Caco-2 (cell line): ENCODE results near the gene ZNF597. TPM values are rescaled to one million over a fixed set of nuclear protein-coding genes. Genes with fewer than 3 reads are reported as not detected.

Source experiments
- BruUV-seq: library from RNA; stranded (reverse); fragments of 400-500 nt; replicated peaks from 2 replicates; lab custom pipeline; 2021; lab: Mats Ljungman, UMichigan
- CTCF ChIA-PET: fragments of 300-600 bp; sonication (Branson Sonifier 250); formaldehyde crosslinking; loops from one replicate; lab custom pipeline; 2022; ENCODE audit warnings: antibody characterized with exemption; lab: Charles Lee
- POLR2A ChIA-PET: fragments of 300-600 bp; sonication (Branson Sonifier 250); formaldehyde crosslinking; loops from one replicate; lab custom pipeline; 2022; ENCODE audit warnings: antibody characterized with exemption; lab: Charles Lee
- DNase-seq, 2 experiments: peaks; one replicate each; pipeline versions ENCODE4 v3.0.0 to v3.0.0-alpha.2; 2020 to 2022
- H3K27me3 ChIP-seq: replicated peaks from 2 replicates; pipeline ENCODE4 v1.6.0; 2011; ENCODE audit warnings: low read length; ENCODE audit not compliant: control insufficient read depth, insufficient read depth
- H3K36me3 ChIP-seq: 2 replicates; pipeline ENCODE4 v1.5.1; 2011; ENCODE audit warnings: low read length; ENCODE audit not compliant: control insufficient read depth, insufficient read depth
- H3K4me1 ChIP-seq: fragments of 250-450 bp; sonication (Bioruptor Pico); 2 replicates; pipeline ENCODE4 v1.5.1; 2020; ENCODE audit warnings: mild to moderate bottlenecking
- H3K4me3 ChIP-seq: 2 replicates; pipeline ENCODE4 v1.5.1; 2011; ENCODE audit warnings: low read depth, mild to moderate bottlenecking, control low read depth, low read length
- H3K9me3 ChIP-seq: fragments of 250-450 bp; sonication (Bioruptor Pico); 2 replicates; pipeline ENCODE4 v1.5.1; 2020; ENCODE audit warnings: mild to moderate bottlenecking, moderate library complexity
- H3K27ac Mint-ChIP-seq: one replicate; pipeline ENCODE4 v1.8.0; 2022; ENCODE audit warnings: mixed read lengths; ENCODE audit not compliant: unreplicated experiment
- H3K27me3 Mint-ChIP-seq: one replicate; pipeline ENCODE4 v1.8.0; 2022; ENCODE audit warnings: mixed read lengths; ENCODE audit not compliant: insufficient read depth, unreplicated experiment
- H3K36me3 Mint-ChIP-seq: one replicate; pipeline ENCODE4 v1.8.0; 2022; ENCODE audit warnings: mild to moderate bottlenecking, mixed read lengths; ENCODE audit not compliant: insufficient read depth, unreplicated experiment
- H3K4me1 Mint-ChIP-seq: one replicate; pipeline ENCODE4 v1.8.0; 2022; ENCODE audit warnings: low read depth, mixed read lengths; ENCODE audit not compliant: unreplicated experiment
- H3K4me3 Mint-ChIP-seq: one replicate; pipeline ENCODE4 v1.8.0; 2022; ENCODE audit warnings: mild to moderate bottlenecking, moderate library complexity, mixed read lengths; ENCODE audit not compliant: unreplicated experiment
- H3K9me3 Mint-ChIP-seq: one replicate; pipeline ENCODE4 v1.8.0; 2022; ENCODE audit warnings: mixed read lengths; ENCODE audit not compliant: unreplicated experiment
- CTCF ChIP-seq, 2 experiments: fragments of 200-600 bp in 1 of 2; IDR thresholded peaks; 1 replicate in 1 of 2; 2 replicates in 1 of 2; pipeline versions ENCODE4 v1.5.1 to v1.8.0; 2011 to 2022; ENCODE audit warnings: antibody characterized with exemption in 1 of 2, control low read depth in 1 of 2, inconsistent platforms in 1 of 2, low read depth in 1 of 2, low read length in 1 of 2, mild to moderate bottlenecking in 1 of 2, moderate library complexity in 1 of 2; ENCODE audit not compliant: insufficient read depth in 1 of 2, severe bottlenecking in 1 of 2, unreplicated experiment in 1 of 2
- intact Hi-C: fragments of 100-400 bp; cut with micrococcal nuclease; formaldehyde crosslinking; loops from one replicate; pipeline ENCODE4 v1.10.0; 2022; ENCODE audit not compliant: unreplicated experiment
- total RNA-seq: library from RNA; stranded (reverse); gene quantifications from 2 replicates; pipeline ENCODE4 v1.2.3, GENCODE V29; 2022

Gene ZNF597
- total RNA-seq, 1 experiment from 2014 or later: 3.8 TPM

GRCh38 chr16:3471518-3472176, 28.3 kb upstream of the ZNF597 start:
- no TSS peak for BruUV-seq
- POLR2A ChIA-PET: interaction anchor here (0.6 kb wide), 1 partner anchor 68 kb away, joined by 11 read pairs; no protein-coding TSS in a partner anchor
- H3K27me3 Mint-ChIP-seq: no peaks in the 10 kb centered on the region

GRCh38 chr16:3470723-3471122, 27.4 kb upstream of the ZNF597 start:
- H3K27me3 Mint-ChIP-seq: no peaks in the 10 kb centered on the region
- BruUV-seq: no TSS peak
- Histone ChIP-seq H3K36me3 (peaks cover 1% of the 10 kb centered on the region; the same call in 1 of the 2 replicates), H3K27me3 (no peaks in the 10 kb centered on the region), H3K4me1 (no peaks in the 10 kb centered on the region), H3K4me3 (no peak overlapping the region), H3K9me3 (no peaks in the 10 kb centered on the region)
- ChIA-PET CTCF (interaction anchor here (0.6 kb wide), 2 partner anchors 22 to 104 kb away, joined by 3 to 5 read pairs; no protein-coding TSS in a partner anchor), POLR2A (no interaction called here)
- DNase-seq: no peak
- no peaks in the 10 kb centered on the region for H3K9me3 Mint-ChIP-seq
- intact Hi-C loops: no loop called here
- no peak overlapping the region for H3K4me3 Mint-ChIP-seq
- H3K27ac Mint-ChIP-seq: no peak overlapping the region
- H3K4me1 Mint-ChIP-seq: peaks cover 14% of the 10 kb centered on the region
- no peak for TF ChIP-seq CTCF (IDR thresholded peaks at IDR 0.05; ENCODE audit: insufficient read depth in 1 of 2, low read depth in 1 of 2, low read length in 1 of 2, severe bottlenecking in 1 of 2, unreplicated experiment in 1 of 2)
- H3K36me3 Mint-ChIP-seq: peaks cover 50% of the 10 kb centered on the region

More at GRCh38 chr16:3471518-3472176, 28.3 kb upstream of the ZNF597 start:
- CTCF ChIA-PET: interaction anchor here (0.6 kb wide), 2 partner anchors 21 to 103 kb away, joined by 3 to 5 read pairs; no protein-coding TSS in a partner anchor
- Mint-ChIP-seq H3K9me3 (no peaks in the 10 kb centered on the region), H3K36me3 (peaks cover 52% of the 10 kb centered on the region), H3K27ac (no peak overlapping the region), H3K4me3 (no peak overlapping the region), H3K4me1 (peaks cover 11% of the 10 kb centered on the region)
- no peak for TF ChIP-seq CTCF (IDR thresholded peaks at IDR 0.05; ENCODE audit: insufficient read depth in 1 of 2, low read depth in 1 of 2, low read length in 1 of 2, severe bottlenecking in 1 of 2, unreplicated experiment in 1 of 2)
- intact Hi-C loops: no loop called here
- H3K9me3 ChIP-seq: no peaks in the 10 kb centered on the region
- no peaks in the 10 kb centered on the region for H3K4me1 ChIP-seq
- no peaks in the 10 kb centered on the region for H3K27me3 ChIP-seq
- no peak for DNase-seq
- H3K4me3 ChIP-seq: no peak overlapping the region
- peaks cover 1% of the 10 kb centered on the region; the same call in 1 of the 2 replicates for H3K36me3 ChIP-seq

DNA sequence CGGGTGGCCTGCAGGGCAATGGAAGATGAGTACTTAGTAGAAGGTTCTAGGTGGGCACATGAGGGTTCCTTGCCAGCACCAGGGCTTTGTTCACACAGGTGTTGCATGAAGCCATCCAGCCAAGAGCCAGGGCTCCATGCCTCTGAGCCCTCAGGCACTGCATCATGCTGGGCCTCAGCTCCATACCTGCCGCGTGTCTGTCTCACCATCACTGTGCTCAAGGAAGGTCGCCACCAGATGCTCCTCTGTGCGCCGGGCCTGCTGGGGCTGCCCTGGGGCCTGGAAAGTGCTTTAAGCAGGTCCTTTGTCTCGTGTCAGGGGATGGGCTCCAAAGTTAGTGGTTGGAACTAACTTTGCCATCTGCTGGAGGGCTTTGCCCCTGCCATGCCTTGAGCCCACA, 26.4 kb upstream of the ZNF597 start:
- no peak for TF ChIP-seq CTCF (IDR thresholded peaks at IDR 0.05; ENCODE audit: insufficient read depth in 1 of 2, low read depth in 1 of 2, low read length in 1 of 2, severe bottlenecking in 1 of 2, unreplicated experiment in 1 of 2)
- H3K4me1 Mint-ChIP-seq: peaks cover 9% of the 10 kb centered on the region
- no peaks in the 10 kb centered on the region for H3K9me3 ChIP-seq
- no peak overlapping the region for H3K4me3 Mint-ChIP-seq
- no peaks in the 10 kb centered on the region for H3K4me1 ChIP-seq
- H3K27me3 Mint-ChIP-seq: no peaks in the 10 kb centered on the region
- no TSS peak for BruUV-seq
- H3K36me3 ChIP-seq: peaks cover 1% of the 10 kb centered on the region; the same call in 1 of the 2 replicates
- no peaks in the 10 kb centered on the region for H3K27me3 ChIP-seq
- H3K36me3 Mint-ChIP-seq: peaks cover 50% of the 10 kb centered on the region
- no peaks in the 10 kb centered on the region for H3K9me3 Mint-ChIP-seq
- ChIA-PET CTCF (no interaction called here), POLR2A (no interaction called here)
- intact Hi-C loops: no loop called here
- H3K4me3 ChIP-seq: no peak overlapping the region
- no peak overlapping the region for H3K27ac Mint-ChIP-seq
- DNase-seq: no peak
